Measurements from ENCODE around the gene SLC46A1. TPM values are rescaled to one million over a fixed set of nuclear protein-coding genes. Genes with fewer than 3 reads are reported as not detected.

SLC46A1 gene
- total and polyA plus RNA-seq, 2 of the 13 experiments (the other 11 are each of a cell fraction or from before 2014, with no cell fraction given): 19.6 to 22.6 TPM

DNA sequence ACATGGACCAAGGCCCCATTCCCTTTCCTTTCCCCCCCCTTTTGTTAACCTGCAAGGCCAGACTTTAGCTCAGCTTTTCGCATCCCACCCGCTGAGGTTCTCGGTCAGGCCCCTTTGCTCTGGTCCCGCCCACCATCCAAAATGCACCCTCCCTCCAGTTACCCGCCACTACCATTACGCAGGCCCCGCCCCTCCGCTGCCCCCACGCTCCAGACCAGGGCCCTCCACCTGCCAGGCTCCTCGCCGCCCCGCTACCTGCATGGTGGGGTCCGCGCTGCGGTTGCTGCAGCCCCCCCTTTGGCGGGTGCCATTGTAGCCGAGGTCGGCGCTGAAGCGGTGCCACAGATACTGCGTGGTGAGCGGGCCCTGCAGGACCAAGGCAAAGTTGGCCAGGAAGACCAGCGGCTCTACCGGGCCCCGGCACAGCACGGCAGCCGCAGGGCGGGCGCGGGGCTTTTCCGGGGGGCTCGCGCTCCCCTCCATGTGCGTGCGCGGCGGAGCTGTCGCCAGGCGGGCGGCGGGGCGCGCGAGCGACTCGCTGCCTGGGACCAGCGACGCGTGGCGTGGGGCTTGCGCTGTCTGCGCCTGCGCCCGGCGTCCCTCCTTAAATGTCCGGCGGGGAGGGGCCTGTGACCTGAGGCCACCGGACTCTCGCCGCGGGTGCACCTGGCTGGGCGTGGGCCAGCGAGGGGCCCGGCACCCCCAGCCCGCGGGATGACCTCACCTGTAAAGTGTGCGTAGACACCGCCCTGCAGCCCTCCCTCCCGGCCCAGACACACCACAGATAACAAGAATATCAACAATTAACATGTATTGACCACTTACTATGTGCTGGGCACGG, at the start of gene SLC46A1 (continued):
- TF ChIP-seq, protein P1, sequence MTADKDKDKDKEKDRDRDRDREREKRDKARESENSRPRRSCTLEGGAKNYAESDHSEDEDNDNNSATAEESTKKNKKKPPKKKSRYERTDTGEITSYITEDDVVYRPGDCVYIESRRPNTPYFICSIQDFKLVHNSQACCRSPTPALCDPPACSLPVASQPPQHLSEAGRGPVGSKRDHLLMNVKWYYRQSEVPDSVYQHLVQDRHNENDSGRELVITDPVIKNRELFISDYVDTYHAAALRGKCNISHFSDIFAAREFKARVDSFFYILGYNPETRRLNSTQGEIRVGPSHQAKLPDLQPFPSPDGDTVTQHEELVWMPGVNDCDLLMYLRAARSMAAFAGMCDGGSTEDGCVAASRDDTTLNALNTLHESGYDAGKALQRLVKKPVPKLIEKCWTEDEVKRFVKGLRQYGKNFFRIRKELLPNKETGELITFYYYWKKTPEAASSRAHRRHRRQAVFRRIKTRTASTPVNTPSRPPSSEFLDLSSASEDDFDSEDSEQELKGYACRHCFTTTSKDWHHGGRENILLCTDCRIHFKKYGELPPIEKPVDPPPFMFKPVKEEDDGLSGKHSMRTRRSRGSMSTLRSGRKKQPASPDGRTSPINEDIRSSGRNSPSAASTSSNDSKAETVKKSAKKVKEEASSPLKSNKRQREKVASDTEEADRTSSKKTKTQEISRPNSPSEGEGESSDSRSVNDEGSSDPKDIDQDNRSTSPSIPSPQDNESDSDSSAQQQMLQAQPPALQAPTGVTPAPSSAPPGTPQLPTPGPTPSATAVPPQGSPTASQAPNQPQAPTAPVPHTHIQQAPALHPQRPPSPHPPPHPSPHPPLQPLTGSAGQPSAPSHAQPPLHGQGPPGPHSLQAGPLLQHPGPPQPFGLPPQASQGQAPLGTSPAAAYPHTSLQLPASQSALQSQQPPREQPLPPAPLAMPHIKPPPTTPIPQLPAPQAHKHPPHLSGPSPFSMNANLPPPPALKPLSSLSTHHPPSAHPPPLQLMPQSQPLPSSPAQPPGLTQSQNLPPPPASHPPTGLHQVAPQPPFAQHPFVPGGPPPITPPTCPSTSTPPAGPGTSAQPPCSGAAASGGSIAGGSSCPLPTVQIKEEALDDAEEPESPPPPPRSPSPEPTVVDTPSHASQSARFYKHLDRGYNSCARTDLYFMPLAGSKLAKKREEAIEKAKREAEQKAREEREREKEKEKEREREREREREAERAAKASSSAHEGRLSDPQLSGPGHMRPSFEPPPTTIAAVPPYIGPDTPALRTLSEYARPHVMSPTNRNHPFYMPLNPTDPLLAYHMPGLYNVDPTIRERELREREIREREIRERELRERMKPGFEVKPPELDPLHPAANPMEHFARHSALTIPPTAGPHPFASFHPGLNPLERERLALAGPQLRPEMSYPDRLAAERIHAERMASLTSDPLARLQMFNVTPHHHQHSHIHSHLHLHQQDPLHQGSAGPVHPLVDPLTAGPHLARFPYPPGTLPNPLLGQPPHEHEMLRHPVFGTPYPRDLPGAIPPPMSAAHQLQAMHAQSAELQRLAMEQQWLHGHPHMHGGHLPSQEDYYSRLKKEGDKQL (CRISPR knock-in tag; IDR thresholded peaks at IDR 0.05; ENCODE audit: low read depth): no peak
- TF ChIP-seq, protein P2, sequence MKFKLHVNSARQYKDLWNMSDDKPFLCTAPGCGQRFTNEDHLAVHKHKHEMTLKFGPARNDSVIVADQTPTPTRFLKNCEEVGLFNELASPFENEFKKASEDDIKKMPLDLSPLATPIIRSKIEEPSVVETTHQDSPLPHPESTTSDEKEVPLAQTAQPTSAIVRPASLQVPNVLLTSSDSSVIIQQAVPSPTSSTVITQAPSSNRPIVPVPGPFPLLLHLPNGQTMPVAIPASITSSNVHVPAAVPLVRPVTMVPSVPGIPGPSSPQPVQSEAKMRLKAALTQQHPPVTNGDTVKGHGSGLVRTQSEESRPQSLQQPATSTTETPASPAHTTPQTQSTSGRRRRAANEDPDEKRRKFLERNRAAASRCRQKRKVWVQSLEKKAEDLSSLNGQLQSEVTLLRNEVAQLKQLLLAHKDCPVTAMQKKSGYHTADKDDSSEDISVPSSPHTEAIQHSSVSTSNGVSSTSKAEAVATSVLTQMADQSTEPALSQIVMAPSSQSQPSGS (CRISPR knock-in tag; IDR thresholded peaks at IDR 0.05): peak; percentile 46; the same call in 1 of the 2 replicates
- no peak for TF ChIP-seq ZNF747 (CRISPR knock-in tag; IDR thresholded peaks at IDR 0.05; ENCODE audit: borderline replicate concordance)
- TF ChIP-seq KLF9 (CRISPR knock-in tag; IDR thresholded peaks at IDR 0.05; ENCODE audit: low read depth): no peak
- no peak for TF ChIP-seq NAIF1 (CRISPR knock-in tag; IDR thresholded peaks at IDR 0.05; ENCODE audit: borderline replicate concordance)
- TF ChIP-seq, protein P3, sequence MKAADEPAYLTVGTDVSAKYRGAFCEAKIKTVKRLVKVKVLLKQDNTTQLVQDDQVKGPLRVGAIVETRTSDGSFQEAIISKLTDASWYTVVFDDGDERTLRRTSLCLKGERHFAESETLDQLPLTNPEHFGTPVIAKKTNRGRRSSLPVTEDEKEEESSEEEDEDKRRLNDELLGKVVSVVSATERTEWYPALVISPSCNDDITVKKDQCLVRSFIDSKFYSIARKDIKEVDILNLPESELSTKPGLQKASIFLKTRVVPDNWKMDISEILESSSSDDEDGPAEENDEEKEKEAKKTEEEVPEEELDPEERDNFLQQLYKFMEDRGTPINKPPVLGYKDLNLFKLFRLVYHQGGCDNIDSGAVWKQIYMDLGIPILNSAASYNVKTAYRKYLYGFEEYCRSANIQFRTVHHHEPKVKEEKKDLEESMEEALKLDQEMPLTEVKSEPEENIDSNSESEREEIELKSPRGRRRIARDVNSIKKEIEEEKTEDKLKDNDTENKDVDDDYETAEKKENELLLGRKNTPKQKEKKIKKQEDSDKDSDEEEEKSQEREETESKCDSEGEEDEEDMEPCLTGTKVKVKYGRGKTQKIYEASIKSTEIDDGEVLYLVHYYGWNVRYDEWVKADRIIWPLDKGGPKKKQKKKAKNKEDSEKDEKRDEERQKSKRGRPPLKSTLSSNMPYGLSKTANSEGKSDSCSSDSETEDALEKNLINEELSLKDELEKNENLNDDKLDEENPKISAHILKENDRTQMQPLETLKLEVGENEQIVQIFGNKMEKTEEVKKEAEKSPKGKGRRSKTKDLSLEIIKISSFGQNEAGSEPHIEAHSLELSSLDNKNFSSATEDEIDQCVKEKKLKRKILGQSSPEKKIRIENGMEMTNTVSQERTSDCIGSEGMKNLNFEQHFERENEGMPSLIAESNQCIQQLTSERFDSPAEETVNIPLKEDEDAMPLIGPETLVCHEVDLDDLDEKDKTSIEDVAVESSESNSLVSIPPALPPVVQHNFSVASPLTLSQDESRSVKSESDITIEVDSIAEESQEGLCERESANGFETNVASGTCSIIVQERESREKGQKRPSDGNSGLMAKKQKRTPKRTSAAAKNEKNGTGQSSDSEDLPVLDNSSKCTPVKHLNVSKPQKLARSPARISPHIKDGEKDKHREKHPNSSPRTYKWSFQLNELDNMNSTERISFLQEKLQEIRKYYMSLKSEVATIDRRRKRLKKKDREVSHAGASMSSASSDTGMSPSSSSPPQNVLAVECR (CRISPR knock-in tag; IDR thresholded peaks at IDR 0.05; ENCODE audit: borderline replicate concordance): peak; percentile 54; the same call in 1 of the 2 replicates
- TF ChIP-seq, protein P4, sequence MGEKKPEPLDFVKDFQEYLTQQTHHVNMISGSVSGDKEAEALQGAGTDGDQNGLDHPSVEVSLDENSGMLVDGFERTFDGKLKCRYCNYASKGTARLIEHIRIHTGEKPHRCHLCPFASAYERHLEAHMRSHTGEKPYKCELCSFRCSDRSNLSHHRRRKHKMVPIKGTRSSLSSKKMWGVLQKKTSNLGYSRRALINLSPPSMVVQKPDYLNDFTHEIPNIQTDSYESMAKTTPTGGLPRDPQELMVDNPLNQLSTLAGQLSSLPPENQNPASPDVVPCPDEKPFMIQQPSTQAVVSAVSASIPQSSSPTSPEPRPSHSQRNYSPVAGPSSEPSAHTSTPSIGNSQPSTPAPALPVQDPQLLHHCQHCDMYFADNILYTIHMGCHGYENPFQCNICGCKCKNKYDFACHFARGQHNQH (CRISPR knock-in tag; IDR thresholded peaks at IDR 0.05): peak; percentile 71
- no peak; the same call in none of the 2 replicates for TF ChIP-seq KDM2A (CRISPR knock-in tag; IDR thresholded peaks at IDR 0.05; ENCODE audit: borderline replicate concordance, low read depth)
- TF ChIP-seq SOX13 (IDR thresholded peaks at IDR 0.05): no peak
- TF ChIP-seq SOX13 (CRISPR knock-in tag; conservative IDR thresholded peaks at IDR 0.05 in 1 of 2, IDR thresholded peaks at IDR 0.05 in 1 of 2): peak in 1 of 2 experiments; percentile 8; a peak in 2 of 4 replicates
- TF ChIP-seq YEATS4 (CRISPR knock-in tag; IDR thresholded peaks at IDR 0.05; ENCODE audit: borderline replicate concordance): peak; percentile 83; the same call in 1 of the 2 replicates
- peak; percentile 34; the same call in 1 of the 2 replicates for TF ChIP-seq CCDC6 (CRISPR knock-in tag; IDR thresholded peaks at IDR 0.05)
- TF ChIP-seq, protein P5, sequence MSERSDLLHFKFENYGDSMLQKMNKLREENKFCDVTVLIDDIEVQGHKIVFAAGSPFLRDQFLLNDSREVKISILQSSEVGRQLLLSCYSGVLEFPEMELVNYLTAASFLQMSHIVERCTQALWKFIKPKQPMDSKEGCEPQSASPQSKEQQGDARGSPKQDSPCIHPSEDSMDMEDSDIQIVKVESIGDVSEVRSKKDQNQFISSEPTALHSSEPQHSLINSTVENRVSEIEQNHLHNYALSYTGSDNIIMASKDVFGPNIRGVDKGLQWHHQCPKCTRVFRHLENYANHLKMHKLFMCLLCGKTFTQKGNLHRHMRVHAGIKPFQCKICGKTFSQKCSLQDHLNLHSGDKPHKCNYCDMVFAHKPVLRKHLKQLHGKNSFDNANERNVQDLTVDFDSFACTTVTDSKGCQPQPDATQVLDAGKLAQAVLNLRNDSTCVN (CRISPR knock-in tag; IDR thresholded peaks at IDR 0.05; ENCODE audit: borderline replicate concordance): 0 out of 2 replicates have a peak, but pooled peaks have one; percentile 12
